GM12878 (cell line): ENCODE results near the gene VWA8. TPM values are rescaled to one million over a fixed set of nuclear protein-coding genes. Genes with fewer than 3 reads are reported as not detected.

Experiments
- ATF7 ChIP-seq: fragments of 450-650 bp; IDR thresholded peaks from 2 replicates; pipeline ENCODE4 v1.6.1; 2016; ENCODE audit warnings: low read depth, mild to moderate bottlenecking
- CBFB ChIP-seq: IDR thresholded peaks from 2 replicates; pipeline ENCODE4 v1.6.1; 2016; ENCODE audit warnings: antibody characterized with exemption, low read depth
- NFIC ChIP-seq: IDR thresholded peaks from 2 replicates; pipeline ENCODE4 v1.6.1; 2012; ENCODE audit warnings: low read depth, mild to moderate bottlenecking, inconsistent platforms, low read length, moderate library complexity
- SREBF1 ChIP-seq: IDR thresholded peaks from 2 replicates; pipeline ENCODE4 v1.6.1; 2012; ENCODE audit warnings: mild to moderate bottlenecking, low read length
- ZSCAN29 ChIP-seq: fragments of 450-650 bp; IDR thresholded peaks from 2 replicates; pipeline ENCODE4 v1.6.1; 2017; ENCODE audit warnings: mild to moderate bottlenecking, moderate library complexity
- polyA plus RNA-seq, 11 experiments: library from polyadenylated mRNA; depleted of rRNA in 4 of 11; unstranded in 6 of 11; stranded (reverse) in 5 of 11; fragments of >200 nt; fragmentation: Nextera tagmentation in 4 of 11; fragmentation: Illumina TruSeq in 1 of 11; extraction: Ambion mirVana in 4 of 11; extraction: Trizol in 1 of 11; gene quantifications; 1 replicate in 1 of 11; 2 replicates in 10 of 11; pipeline versions ENCODE4 v1.2.1 to v1.2.3, GENCODE V29; 2011 to 2016; ENCODE audit warnings: inconsistent platforms in 2 of 11, missing spikeins in 2 of 11, low read depth in 1 of 11
- total RNA-seq, 4 experiments: library from RNA; depleted of rRNA in 3 of 4; stranded (reverse); fragments of >200 nt in 3 of 4; fragmentation: Illumina TruSeq in 1 of 4; extraction: Trizol in 1 of 4; gene quantifications; 2 replicates each; pipeline versions ENCODE4 v1.2.1 to v1.2.3, GENCODE V29; 2013 to 2021
- TF ChIP-seq, protein P1 (sequence below): fragments of 150-350 bp; IDR thresholded peaks from 2 replicates; pipeline ENCODE4 v1.6.1; 2016; ENCODE audit warnings: low read depth, low read length
- TF ChIP-seq, protein P2 (sequence below): fragments of 450-650 bp; IDR thresholded peaks from 2 replicates; pipeline ENCODE4 v1.6.1; 2017; ENCODE audit warnings: mild to moderate bottlenecking, moderate library complexity

The VWA8 gene
- total and polyA plus RNA-seq, 10 of the 15 experiments (the other 5 are each of a cell fraction or from before 2014, with no cell fraction given): 3.0 to 21.8 (median 13.5) TPM

DNA sequence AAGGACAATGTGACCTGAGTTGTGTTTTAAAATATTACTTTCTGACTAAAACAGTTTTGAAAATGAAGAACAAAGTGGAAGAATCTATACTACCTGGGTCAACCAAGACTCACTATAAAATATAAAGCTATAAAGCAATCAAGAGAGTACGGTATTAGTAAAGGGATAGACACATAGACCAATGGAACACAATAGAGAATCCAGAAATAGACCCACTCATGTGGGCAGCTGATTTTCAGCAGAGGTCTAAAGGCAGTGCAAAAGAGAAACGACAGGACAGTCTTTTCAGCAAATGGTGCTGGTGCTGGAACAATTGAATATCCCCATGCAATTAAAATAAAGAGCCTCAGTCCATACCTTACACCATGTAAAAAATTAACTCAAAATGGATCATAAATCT is 278.9 kb downstream of the VWA8 start (continued):
- TF ChIP-seq, protein P1, sequence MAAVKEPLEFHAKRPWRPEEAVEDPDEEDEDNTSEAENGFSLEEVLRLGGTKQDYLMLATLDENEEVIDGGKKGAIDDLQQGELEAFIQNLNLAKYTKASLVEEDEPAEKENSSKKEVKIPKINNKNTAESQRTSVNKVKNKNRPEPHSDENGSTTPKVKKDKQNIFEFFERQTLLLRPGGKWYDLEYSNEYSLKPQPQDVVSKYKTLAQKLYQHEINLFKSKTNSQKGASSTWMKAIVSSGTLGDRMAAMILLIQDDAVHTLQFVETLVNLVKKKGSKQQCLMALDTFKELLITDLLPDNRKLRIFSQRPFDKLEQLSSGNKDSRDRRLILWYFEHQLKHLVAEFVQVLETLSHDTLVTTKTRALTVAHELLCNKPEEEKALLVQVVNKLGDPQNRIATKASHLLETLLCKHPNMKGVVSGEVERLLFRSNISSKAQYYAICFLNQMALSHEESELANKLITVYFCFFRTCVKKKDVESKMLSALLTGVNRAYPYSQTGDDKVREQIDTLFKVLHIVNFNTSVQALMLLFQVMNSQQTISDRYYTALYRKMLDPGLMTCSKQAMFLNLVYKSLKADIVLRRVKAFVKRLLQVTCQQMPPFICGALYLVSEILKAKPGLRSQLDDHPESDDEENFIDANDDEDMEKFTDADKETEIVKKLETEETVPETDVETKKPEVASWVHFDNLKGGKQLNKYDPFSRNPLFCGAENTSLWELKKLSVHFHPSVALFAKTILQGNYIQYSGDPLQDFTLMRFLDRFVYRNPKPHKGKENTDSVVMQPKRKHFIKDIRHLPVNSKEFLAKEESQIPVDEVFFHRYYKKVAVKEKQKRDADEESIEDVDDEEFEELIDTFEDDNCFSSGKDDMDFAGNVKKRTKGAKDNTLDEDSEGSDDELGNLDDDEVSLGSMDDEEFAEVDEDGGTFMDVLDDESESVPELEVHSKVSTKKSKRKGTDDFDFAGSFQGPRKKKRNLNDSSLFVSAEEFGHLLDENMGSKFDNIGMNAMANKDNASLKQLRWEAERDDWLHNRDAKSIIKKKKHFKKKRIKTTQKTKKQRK: no peak
- TF ChIP-seq ATF7 (no peak), CBFB (no peak), NFIC (no peak), ZSCAN29 (no peak), SREBF1 (no peak)
- TF ChIP-seq, protein P2, sequence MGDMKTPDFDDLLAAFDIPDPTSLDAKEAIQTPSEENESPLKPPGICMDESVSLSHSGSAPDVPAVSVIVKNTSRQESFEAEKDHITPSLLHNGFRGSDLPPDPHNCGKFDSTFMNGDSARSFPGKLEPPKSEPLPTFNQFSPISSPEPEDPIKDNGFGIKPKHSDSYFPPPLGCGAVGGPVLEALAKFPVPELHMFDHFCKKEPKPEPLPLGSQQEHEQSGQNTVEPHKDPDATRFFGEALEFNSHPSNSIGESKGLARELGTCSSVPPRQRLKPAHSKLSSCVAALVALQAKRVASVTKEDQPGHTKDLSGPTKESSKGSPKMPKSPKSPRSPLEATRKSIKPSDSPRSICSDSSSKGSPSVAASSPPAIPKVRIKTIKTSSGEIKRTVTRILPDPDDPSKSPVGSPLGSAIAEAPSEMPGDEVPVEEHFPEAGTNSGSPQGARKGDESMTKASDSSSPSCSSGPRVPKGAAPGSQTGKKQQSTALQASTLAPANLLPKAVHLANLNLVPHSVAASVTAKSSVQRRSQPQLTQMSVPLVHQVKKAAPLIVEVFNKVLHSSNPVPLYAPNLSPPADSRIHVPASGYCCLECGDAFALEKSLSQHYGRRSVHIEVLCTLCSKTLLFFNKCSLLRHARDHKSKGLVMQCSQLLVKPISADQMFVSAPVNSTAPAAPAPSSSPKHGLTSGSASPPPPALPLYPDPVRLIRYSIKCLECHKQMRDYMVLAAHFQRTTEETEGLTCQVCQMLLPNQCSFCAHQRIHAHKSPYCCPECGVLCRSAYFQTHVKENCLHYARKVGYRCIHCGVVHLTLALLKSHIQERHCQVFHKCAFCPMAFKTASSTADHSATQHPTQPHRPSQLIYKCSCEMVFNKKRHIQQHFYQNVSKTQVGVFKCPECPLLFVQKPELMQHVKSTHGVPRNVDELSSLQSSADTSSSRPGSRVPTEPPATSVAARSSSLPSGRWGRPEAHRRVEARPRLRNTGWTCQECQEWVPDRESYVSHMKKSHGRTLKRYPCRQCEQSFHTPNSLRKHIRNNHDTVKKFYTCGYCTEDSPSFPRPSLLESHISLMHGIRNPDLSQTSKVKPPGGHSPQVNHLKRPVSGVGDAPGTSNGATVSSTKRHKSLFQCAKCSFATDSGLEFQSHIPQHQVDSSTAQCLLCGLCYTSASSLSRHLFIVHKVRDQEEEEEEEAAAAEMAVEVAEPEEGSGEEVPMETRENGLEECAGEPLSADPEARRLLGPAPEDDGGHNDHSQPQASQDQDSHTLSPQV: no peak
